ENCODE measurements around the gene ARL6IP1.
A peak's percentile ranks its signal among the peaks of the same experiment; 100 is the strongest.
"Not testable (repeated sequence)": the region's sequence is repeated elsewhere in the genome, so short reads cannot be mapped to it uniquely, and the experiment has no call there.

The ARL6IP1 gene

GRCh38 chr16:18797746-18798145 is 3.6 kb downstream of the ARL6IP1 start:
- DNase-seq, result no peak

- no peak for DNase-seq
These were observed 5.0 kb downstream of the ARL6IP1 start for GRCh38 chr16:18796377-18796776.

- DNase-seq, result no peak
These were observed 8.4 kb downstream of the ARL6IP1 start for GRCh38 chr16:18792836-18793433.

GRCh38 chr16:18789850-18790706 is 11.3 kb downstream of the ARL6IP1 start, which contains the start of gene RPS15A:
RPS15A (minus strand) TSS chr16:18790334; CDS start chr16:18789113, 1,221 bp downstream.
- peak; percentile 98 for DNase-seq

GRCh38 chr16:18789515-18789849 is 11.9 kb downstream of the ARL6IP1 start:
- no peak for DNase-seq

- DNase-seq, result no peak
These were observed 12.4 kb downstream of the ARL6IP1 start for GRCh38 chr16:18788828-18789514.

GRCh38 chr16:18784917-18785623 is 16.3 kb downstream of the ARL6IP1 start:
- DNase-seq, result no peak

- DNase-seq, result no peak
These were observed 17.7 kb downstream of the ARL6IP1 start for GRCh38 chr16:18783430-18784341.

GRCh38 chr16:18782697-18783429 is 18.5 kb downstream of the ARL6IP1 start:
- no peak for DNase-seq

GRCh38 chr16:18781232-18781631 is 20.1 kb downstream of the ARL6IP1 start:
- not testable (repeated sequence) for DNase-seq

- not testable (repeated sequence) for DNase-seq
These were observed 20.8 kb downstream of the ARL6IP1 start for GRCh38 chr16:18780460-18781026.

- not testable (repeated sequence) for DNase-seq
These were observed 23.7 kb downstream of the ARL6IP1 start for GRCh38 chr16:18777664-18778063.

GRCh38 chr16:18776334-18776733 is 25.0 kb downstream of the ARL6IP1 start:
- not testable (repeated sequence) for DNase-seq

- not testable (repeated sequence) for DNase-seq
These were observed 26.7 kb downstream of the ARL6IP1 start for GRCh38 chr16:18774651-18775050.

GRCh38 chr16:18772171-18772570 is 29.2 kb downstream of the ARL6IP1 start:
- DNase-seq, result not testable (repeated sequence)

GRCh38 chr16:18770336-18770962 is 30.9 kb downstream of the ARL6IP1 start:
- not testable (repeated sequence) for DNase-seq

GRCh38 chr16:18767217-18767616 is 34.1 kb downstream of the ARL6IP1 start:
- DNase-seq, result not testable (repeated sequence)

GRCh38 chr16:18762713-18763112 is 38.6 kb downstream of the ARL6IP1 start:
- not testable (repeated sequence) for DNase-seq

GRCh38 chr16:18759598-18760520 is 41.5 kb downstream of the ARL6IP1 start:
- peak; percentile 41 for DNase-seq
